Fibroblast of villous mesenchyme (primary cell): Measurements from ENCODE around the gene BST2. TPM values are rescaled to one million over a fixed set of nuclear protein-coding genes. Genes with fewer than 3 reads are reported as not detected.

Experiments used
- DNase-seq: peaks from one replicate; pipeline ENCODE4 v3.0.0-alpha.2; 2010; ENCODE audit warnings: low read depth
- H3K4me3 ChIP-seq: 2 replicates; pipeline ENCODE4 v1.5.1; 2011; ENCODE audit warnings: low read depth, mild to moderate bottlenecking, low read length
- total RNA-seq: library from RNA; depleted of rRNA; stranded (reverse); fragments of >200 nt; gene quantifications from 2 replicates; pipeline ENCODE4 v1.2.3, GENCODE V29; 2012
- TF ChIP-seq, protein P1 (sequence below): IDR thresholded peaks from 2 replicates; pipeline ENCODE4 v1.5.1; 2012; ENCODE audit warnings: low read depth, mild to moderate bottlenecking, low read length; ENCODE audit not compliant: insufficient read depth

The BST2 gene
- total RNA-seq, 1 donor: 7.8 TPM

- peak; percentile 83 for DNase-seq
- no peak overlapping the region for H3K4me3 ChIP-seq
- TF ChIP-seq, protein P1, sequence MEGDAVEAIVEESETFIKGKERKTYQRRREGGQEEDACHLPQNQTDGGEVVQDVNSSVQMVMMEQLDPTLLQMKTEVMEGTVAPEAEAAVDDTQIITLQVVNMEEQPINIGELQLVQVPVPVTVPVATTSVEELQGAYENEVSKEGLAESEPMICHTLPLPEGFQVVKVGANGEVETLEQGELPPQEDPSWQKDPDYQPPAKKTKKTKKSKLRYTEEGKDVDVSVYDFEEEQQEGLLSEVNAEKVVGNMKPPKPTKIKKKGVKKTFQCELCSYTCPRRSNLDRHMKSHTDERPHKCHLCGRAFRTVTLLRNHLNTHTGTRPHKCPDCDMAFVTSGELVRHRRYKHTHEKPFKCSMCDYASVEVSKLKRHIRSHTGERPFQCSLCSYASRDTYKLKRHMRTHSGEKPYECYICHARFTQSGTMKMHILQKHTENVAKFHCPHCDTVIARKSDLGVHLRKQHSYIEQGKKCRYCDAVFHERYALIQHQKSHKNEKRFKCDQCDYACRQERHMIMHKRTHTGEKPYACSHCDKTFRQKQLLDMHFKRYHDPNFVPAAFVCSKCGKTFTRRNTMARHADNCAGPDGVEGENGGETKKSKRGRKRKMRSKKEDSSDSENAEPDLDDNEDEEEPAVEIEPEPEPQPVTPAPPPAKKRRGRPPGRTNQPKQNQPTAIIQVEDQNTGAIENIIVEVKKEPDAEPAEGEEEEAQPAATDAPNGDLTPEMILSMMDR: no peak
These were observed 4.6 kb upstream of the BST2 start for GRCh38 chr19:17409990-17410389.

GRCh38 chr19:17406887-17407196 is 1.4 kb upstream of the BST2 start:
- TF ChIP-seq, protein P1: no peak
- H3K4me3 ChIP-seq: peak overlapping the region; percentile 69
- DNase-seq: no peak

DNA sequence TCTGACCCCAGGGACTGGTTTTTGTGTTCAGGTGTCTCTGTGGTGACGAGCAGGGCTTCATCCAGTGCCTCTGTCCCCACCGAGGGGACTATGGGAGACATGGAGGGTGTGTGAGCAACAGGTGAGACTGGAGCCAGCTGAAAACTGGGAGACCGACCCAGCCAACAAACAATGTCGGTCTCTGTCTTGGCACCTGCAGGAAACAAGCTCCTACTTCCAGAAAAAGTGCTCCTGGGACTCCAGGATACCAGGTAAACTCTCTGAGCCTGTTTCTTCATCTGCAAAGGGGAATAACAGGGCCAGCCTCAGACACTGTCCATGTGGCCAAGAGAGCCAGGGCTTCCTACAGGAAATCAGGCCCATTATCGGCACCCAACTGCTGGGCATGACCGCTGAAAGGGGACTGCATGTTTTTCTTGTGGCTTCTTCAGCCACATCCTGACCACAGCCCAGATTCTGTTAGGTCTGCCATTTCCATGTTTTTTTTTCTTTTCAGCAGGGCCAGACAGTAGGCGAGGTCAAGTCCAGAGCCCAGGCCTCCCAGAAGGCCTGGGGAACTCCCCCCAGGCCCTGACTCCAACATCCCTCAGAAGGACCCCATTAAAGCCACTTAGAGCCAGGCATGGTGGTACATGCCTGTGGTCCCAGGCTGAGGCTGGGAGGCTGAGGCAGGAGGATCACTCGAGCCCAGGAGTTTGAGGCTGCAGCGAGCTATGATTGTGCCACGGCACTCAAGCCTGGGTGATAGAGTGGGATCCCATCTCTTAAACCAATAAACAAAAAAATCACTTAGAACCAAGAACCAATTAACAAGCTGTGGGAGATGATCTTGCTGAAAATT is 836 bp upstream of the BST2 start:
- TF ChIP-seq, protein P1: no peak
- peak overlapping the region; percentile 69 for H3K4me3 ChIP-seq
- DNase-seq: peak; percentile 58

DNA sequence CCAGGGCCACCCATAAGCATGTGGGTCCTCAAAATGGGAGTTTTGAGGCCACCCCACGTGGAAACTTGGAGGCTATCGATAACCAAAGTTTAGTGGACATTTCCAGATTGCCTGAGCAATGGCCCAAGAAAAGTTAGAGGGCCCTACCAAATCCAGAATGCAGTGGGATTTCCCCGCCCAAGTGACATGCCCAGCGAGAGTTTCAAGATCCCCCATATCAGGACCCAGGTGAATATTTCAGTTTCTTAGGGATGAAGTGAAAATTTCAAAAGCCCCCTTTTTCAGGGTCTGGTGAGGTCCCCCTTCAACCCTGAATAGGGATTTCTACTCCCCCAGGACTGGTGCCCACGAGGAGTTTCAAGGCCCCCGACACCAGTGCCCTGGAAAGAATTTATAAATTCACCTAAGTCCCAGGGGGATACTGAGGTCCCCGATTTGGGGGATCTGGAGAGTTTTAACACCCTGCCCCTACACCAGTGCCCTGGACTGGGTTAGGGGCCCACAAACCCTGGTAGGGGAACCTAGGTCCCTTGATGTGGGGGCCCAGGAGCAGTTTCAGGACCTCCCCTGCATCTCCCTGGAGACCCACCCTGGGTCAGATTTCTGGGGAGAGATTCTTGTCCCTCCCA is 695 bp downstream of the BST2 start:
- DNase-seq: no peak
- H3K4me3 ChIP-seq: peak overlapping the region; percentile 69
- TF ChIP-seq, protein P1: no peak

GRCh38 chr19:17404015-17404414 is 1.4 kb downstream of the BST2 start:
- peak overlapping the region; percentile 69 for H3K4me3 ChIP-seq
- TF ChIP-seq, protein P1: no peak

DNA sequence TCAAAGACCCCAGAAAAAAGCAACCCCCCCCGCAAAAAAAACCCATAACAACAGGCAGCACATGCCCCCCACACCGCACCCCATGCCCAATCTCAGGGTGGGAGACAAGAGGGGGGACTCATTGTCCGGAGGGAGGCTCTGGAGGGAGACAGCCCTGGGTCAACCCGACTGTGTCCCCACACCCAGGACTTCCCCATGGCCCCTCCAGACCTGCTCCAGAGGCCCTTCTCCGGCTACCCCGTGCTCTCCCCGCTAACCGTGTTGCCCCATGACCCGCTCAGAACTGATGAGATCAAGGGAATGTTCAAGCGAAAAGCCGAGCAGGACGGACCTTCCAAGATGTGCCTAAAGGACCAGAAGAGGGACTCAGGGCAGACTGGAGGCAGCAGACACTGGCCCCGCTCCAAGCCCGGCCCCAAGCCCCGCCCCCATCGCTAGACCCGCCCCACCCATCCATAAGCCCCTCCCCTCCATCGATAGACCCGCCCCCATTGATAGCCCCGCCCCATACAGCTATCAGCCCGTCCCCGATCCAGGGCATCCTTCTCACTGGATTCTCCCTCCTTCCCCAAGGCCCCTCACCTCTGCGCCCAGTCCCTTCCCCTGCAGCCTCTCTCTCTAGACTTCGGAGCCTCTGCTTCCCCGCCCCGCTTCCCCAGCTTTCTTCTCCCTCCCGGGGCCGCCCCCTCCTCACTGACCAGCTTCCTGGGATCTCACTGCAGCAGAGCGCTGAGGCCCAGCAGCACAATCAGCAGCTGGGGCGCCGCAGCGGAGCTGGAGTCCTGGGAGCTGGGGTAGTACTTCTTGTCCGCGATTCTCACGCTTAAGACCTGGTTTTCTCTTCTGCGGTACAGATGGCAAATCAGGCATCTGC is 2.2 kb downstream of the BST2 start:
- TF ChIP-seq, protein P1: no peak
- H3K4me3 ChIP-seq: peak overlapping the region; percentile 69
- DNase-seq: no peak

More at GRCh38 chr19:17404015-17404414, 1.4 kb downstream of the BST2 start:
- DNase-seq: no peak
